GM18499 (cell line): Measurements from ENCODE around the gene RTL3.

Experiments
- ATAC-seq: cut with Tn5 transposase; IDR thresholded peaks from one replicate; pipeline ENCODE4 v1.9.1; 2021; ENCODE audit warnings: moderate number of reproducible peaks; ENCODE audit not compliant: insufficient read depth, unreplicated experiment

Gene RTL3

GRCh38 chrX:78624426-78624825 is 34.7 kb downstream of the RTL3 start:
- no peak for ATAC-seq

- no peak for ATAC-seq
Measured at GRCh38 chrX:78622831-78623230, 36.3 kb downstream of the RTL3 start.

DNA sequence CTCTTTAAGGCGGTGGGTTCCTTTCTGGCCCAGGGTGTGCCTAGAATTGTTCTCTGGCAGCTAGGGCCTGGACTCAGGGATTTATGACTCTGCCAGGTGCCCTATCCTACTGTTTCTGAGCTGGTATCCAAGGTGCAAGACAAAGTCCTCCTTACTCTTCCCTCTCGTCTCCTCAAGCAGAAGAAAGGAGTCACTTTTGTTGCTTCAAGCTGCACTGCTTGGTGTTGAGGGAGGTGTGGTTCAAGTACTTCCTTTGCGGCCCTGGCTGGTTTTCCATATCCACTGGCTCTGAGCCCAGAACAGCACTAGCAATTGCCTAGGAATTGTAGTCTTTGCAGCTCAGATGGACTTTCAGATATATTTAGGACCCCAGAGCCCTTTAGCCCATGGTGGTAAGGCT is 39.3 kb downstream of the RTL3 start:
- no peak for ATAC-seq

- ATAC-seq = no peak
Measured at GRCh38 chrX:78618987-78619386, 40.1 kb downstream of the RTL3 start.

- ATAC-seq = no peak
Measured at GRCh38 chrX:78614264-78614663, 44.9 kb downstream of the RTL3 start.
